ENCODE measurements around the gene PIGM. TPM values are rescaled to one million over a fixed set of nuclear protein-coding genes. Genes with fewer than 3 reads are reported as not detected.

The PIGM gene
- total RNA-seq, 2 experiments from 2014 or later, result 5.9 to 6.4 TPM

- no peak within 1 kb of the TSS for H3K27ac Mint-ChIP-seq
- POLR2A ChIA-PET, result no interaction called here
- no peak for DNase-seq
- peaks cover 53% of the 10 kb centered on the region for H3K27me3 Mint-ChIP-seq
- H3K9me3 Mint-ChIP-seq, result no peaks in the 10 kb centered on the region
- H3K36me3 Mint-ChIP-seq (ENCODE audit: low read depth), result no peaks in the 10 kb centered on the region
- CTCF ChIA-PET, result interaction anchor here (1.0 to 5.2 kb wide), 5 partner anchors 9 to 131 kb away, joined by 3 to 29 read pairs (median 4); no protein-coding TSS in a partner anchor
- H3K4me3 Mint-ChIP-seq, result peak within 1 kb of the TSS; percentile 75
- peaks cover 18% of the 10 kb centered on the region for H3K4me1 Mint-ChIP-seq
These were observed 37.9 kb upstream of the PIGM start, which contains the start of gene KCNJ10 for GRCh38 chr1:160069460-160070231. Gene KCNJ10, minus strand, starts transcription at chr1:160070160. Its CDS starts 27,628 bp downstream, at chr1:160042532.

- DNase-seq, result no peak
- H3K27me3 Mint-ChIP-seq, result peaks cover 53% of the 10 kb centered on the region
- no peaks in the 10 kb centered on the region for H3K36me3 Mint-ChIP-seq (ENCODE audit: low read depth)
- H3K4me3 Mint-ChIP-seq, result no peak overlapping the region
- CTCF ChIA-PET, result interaction anchor here (0.7 to 4.4 kb wide), 5 partner anchors 8 to 291 kb away, joined by 3 to 29 read pairs (median 3); no protein-coding TSS in a partner anchor
- H3K9me3 Mint-ChIP-seq, result no peaks in the 10 kb centered on the region
- H3K4me1 Mint-ChIP-seq, result peaks cover 18% of the 10 kb centered on the region
- POLR2A ChIA-PET, result no interaction called here
- no peak overlapping the region for H3K27ac Mint-ChIP-seq
These were observed 36.4 kb upstream of the PIGM start for GRCh38 chr1:160068225-160068624.

- no peaks in the 10 kb centered on the region for H3K9me3 Mint-ChIP-seq
- peaks cover 17% of the 10 kb centered on the region for H3K4me1 Mint-ChIP-seq
- ChIA-PET CTCF (interaction anchor here (1.0 to 4.4 kb wide), 5 partner anchors 9 to 31 kb away, joined by 3 to 29 read pairs (median 4); partner anchors contain the start of gene IGSF8), POLR2A (no interaction called here)
- H3K4me3 Mint-ChIP-seq, result no peak overlapping the region
- peaks cover 51% of the 10 kb centered on the region for H3K27me3 Mint-ChIP-seq
- H3K36me3 Mint-ChIP-seq (ENCODE audit: low read depth), result no peaks in the 10 kb centered on the region
- DNase-seq, result no peak
- no peak overlapping the region for H3K27ac Mint-ChIP-seq
These were observed 35.3 kb upstream of the PIGM start for GRCh38 chr1:160066829-160067745.

GRCh38 chr1:160064746-160065145 lies 33.0 kb upstream of the PIGM start:
- Mint-ChIP-seq H3K27me3 (peaks cover 33% of the 10 kb centered on the region), H3K36me3 (ENCODE audit: low read depth) (no peaks in the 10 kb centered on the region), H3K27ac (no peak overlapping the region), H3K4me1 (peaks cover 2% of the 10 kb centered on the region), H3K4me3 (no peak overlapping the region), H3K9me3 (no peaks in the 10 kb centered on the region)
- DNase-seq, result no peak
- POLR2A ChIA-PET, result no interaction called here
- CTCF ChIA-PET, result interaction anchor here (1.7 to 3.0 kb wide), 2 partner anchors 11 to 19 kb away, joined by 3 to 14 read pairs; no protein-coding TSS in a partner anchor

GRCh38 chr1:160064164-160064563 lies 32.4 kb upstream of the PIGM start:
- Mint-ChIP-seq H3K4me3 (no peak overlapping the region), H3K9me3 (no peaks in the 10 kb centered on the region), H3K36me3 (ENCODE audit: low read depth) (no peaks in the 10 kb centered on the region), H3K27ac (no peak overlapping the region), H3K4me1 (no peaks in the 10 kb centered on the region), H3K27me3 (peaks cover 29% of the 10 kb centered on the region)
- DNase-seq, result no peak
- ChIA-PET CTCF (interaction anchor here (1.6 to 3.0 kb wide), 3 partner anchors 12 to 18 kb away, joined by 3 to 14 read pairs (median 7); no protein-coding TSS in a partner anchor), POLR2A (no interaction called here)

GRCh38 chr1:160063176-160063575 lies 31.4 kb upstream of the PIGM start:
- no peak overlapping the region for H3K4me3 Mint-ChIP-seq
- H3K27ac Mint-ChIP-seq, result no peak overlapping the region
- peaks cover 23% of the 10 kb centered on the region for H3K27me3 Mint-ChIP-seq
- H3K36me3 Mint-ChIP-seq (ENCODE audit: low read depth), result no peaks in the 10 kb centered on the region
- ChIA-PET CTCF (interaction anchor here (0.7 to 3.0 kb wide), 9 partner anchors 10 to 188 kb away, joined by 3 to 14 read pairs (median 3); no protein-coding TSS in a partner anchor), POLR2A (no interaction called here)
- no peaks in the 10 kb centered on the region for H3K9me3 Mint-ChIP-seq
- H3K4me1 Mint-ChIP-seq, result no peaks in the 10 kb centered on the region
- no peak for DNase-seq

- Mint-ChIP-seq H3K9me3 (no peaks in the 10 kb centered on the region), H3K4me1 (no peaks in the 10 kb centered on the region), H3K27ac (no peak overlapping the region), H3K4me3 (no peak overlapping the region), H3K36me3 (ENCODE audit: low read depth) (no peaks in the 10 kb centered on the region), H3K27me3 (peaks cover 24% of the 10 kb centered on the region)
- DNase-seq, result no peak
- ChIA-PET POLR2A (no interaction called here), CTCF (interaction anchor here (1.5 to 3.0 kb wide), 2 partner anchors 16 kb away, joined by 5 to 14 read pairs; no protein-coding TSS in a partner anchor)
These were observed 30.4 kb upstream of the PIGM start for GRCh38 chr1:160062230-160062532.

- H3K4me3 Mint-ChIP-seq, result no peak overlapping the region
- H3K27me3 Mint-ChIP-seq, result peaks cover 24% of the 10 kb centered on the region
- ChIA-PET CTCF (interaction anchor here (1.2 to 1.5 kb wide), 2 partner anchors 15 to 17 kb away, joined by 3 to 5 read pairs; no protein-coding TSS in a partner anchor), POLR2A (no interaction called here)
- no peaks in the 10 kb centered on the region for H3K36me3 Mint-ChIP-seq (ENCODE audit: low read depth)
- H3K9me3 Mint-ChIP-seq, result no peaks in the 10 kb centered on the region
- no peaks in the 10 kb centered on the region for H3K4me1 Mint-ChIP-seq
- no peak overlapping the region for H3K27ac Mint-ChIP-seq
- no peak for DNase-seq
These were observed 29.8 kb upstream of the PIGM start for GRCh38 chr1:160061369-160062229.

- ChIA-PET CTCF (interaction anchor here (1.2 to 4.6 kb wide), 3 partner anchors 9 to 12 kb away, joined by 3 to 22 read pairs (median 4); no protein-coding TSS in a partner anchor), POLR2A (interaction anchor here (0.9 kb wide), 1 partner anchor 86 kb away, joined by 4 read pairs; no protein-coding TSS in a partner anchor)
- no peak overlapping the region for H3K27ac Mint-ChIP-seq
These were observed 26.3 kb upstream of the PIGM start for GRCh38 chr1:160058087-160058486.

GRCh38 chr1:160056648-160057169 lies 24.9 kb upstream of the PIGM start:
- DNase-seq, result no peak
- no peak overlapping the region for H3K27ac Mint-ChIP-seq
- no peak overlapping the region for H3K4me3 Mint-ChIP-seq
- ChIA-PET CTCF (interaction anchor here (0.6 to 4.6 kb wide), 3 partner anchors 11 to 308 kb away, joined by 3 to 22 read pairs (median 4); no protein-coding TSS in a partner anchor), POLR2A (no interaction called here)
- H3K36me3 Mint-ChIP-seq (ENCODE audit: low read depth), result no peaks in the 10 kb centered on the region
- H3K9me3 Mint-ChIP-seq, result no peaks in the 10 kb centered on the region
- H3K4me1 Mint-ChIP-seq, result no peaks in the 10 kb centered on the region
- H3K27me3 Mint-ChIP-seq, result peaks cover 38% of the 10 kb centered on the region

More at GRCh38 chr1:160058087-160058486, 26.3 kb upstream of the PIGM start:
- Mint-ChIP-seq H3K36me3 (ENCODE audit: low read depth) (no peaks in the 10 kb centered on the region), H3K4me3 (no peak overlapping the region), H3K4me1 (no peaks in the 10 kb centered on the region), H3K27me3 (peaks cover 29% of the 10 kb centered on the region), H3K9me3 (no peaks in the 10 kb centered on the region)
- no peak for DNase-seq

GRCh38 chr1:160053548-160054365 lies 22.0 kb upstream of the PIGM start:
- no peak overlapping the region for H3K4me3 Mint-ChIP-seq
- POLR2A ChIA-PET, result no interaction called here

More at GRCh38 chr1:160053548-160054365, 22.0 kb upstream of the PIGM start:
- no peaks in the 10 kb centered on the region for H3K4me1 Mint-ChIP-seq
- H3K27me3 Mint-ChIP-seq, result peaks cover 44% of the 10 kb centered on the region
- no peak overlapping the region for H3K27ac Mint-ChIP-seq
- H3K36me3 Mint-ChIP-seq (ENCODE audit: low read depth), result no peaks in the 10 kb centered on the region
- CTCF ChIA-PET, result interaction anchor here (0.7 to 4.6 kb wide), 5 partner anchors 8 to 46 kb away, joined by 3 to 22 read pairs (median 5); no protein-coding TSS in a partner anchor
- H3K9me3 Mint-ChIP-seq, result no peaks in the 10 kb centered on the region
- DNase-seq, result no peak
